GM19397 (cell line): ENCODE data around the gene GPR183.

Experiments
- ATAC-seq: cut with Tn5 transposase; IDR thresholded peaks from one replicate; pipeline ENCODE4 v1.9.1; 2021; ENCODE audit warnings: mild to moderate bottlenecking, moderate library complexity; ENCODE audit not compliant: unreplicated experiment

Gene GPR183, protein sequence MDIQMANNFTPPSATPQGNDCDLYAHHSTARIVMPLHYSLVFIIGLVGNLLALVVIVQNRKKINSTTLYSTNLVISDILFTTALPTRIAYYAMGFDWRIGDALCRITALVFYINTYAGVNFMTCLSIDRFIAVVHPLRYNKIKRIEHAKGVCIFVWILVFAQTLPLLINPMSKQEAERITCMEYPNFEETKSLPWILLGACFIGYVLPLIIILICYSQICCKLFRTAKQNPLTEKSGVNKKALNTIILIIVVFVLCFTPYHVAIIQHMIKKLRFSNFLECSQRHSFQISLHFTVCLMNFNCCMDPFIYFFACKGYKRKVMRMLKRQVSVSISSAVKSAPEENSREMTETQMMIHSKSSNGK

DNA sequence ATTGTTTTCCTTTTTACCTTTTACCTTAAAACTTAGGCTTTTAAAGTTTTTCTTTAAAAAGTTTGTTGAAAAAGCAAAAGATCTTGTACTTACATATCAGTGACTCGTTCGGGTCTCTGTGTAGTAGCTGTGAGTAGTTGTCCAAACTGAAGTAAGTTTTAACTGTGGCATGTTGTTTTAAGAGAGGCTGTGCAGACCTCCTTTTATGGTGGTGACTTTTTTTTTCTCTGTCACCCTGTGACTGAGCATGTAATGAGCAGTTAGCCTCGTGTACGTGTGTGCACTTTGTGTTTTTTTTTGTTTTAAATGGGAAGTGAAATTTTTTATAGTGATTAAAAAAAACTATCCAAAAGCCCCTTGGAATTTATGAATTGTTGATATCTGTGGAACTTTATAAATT, at the start of gene GPR183:
Gene GPR183 (minus strand): TSS at position 153 of the 400 bp plus-strand sequence. CDS start 11,254 bp downstream, outside the sequence.
- ATAC-seq, result peak; percentile 50

DNA sequence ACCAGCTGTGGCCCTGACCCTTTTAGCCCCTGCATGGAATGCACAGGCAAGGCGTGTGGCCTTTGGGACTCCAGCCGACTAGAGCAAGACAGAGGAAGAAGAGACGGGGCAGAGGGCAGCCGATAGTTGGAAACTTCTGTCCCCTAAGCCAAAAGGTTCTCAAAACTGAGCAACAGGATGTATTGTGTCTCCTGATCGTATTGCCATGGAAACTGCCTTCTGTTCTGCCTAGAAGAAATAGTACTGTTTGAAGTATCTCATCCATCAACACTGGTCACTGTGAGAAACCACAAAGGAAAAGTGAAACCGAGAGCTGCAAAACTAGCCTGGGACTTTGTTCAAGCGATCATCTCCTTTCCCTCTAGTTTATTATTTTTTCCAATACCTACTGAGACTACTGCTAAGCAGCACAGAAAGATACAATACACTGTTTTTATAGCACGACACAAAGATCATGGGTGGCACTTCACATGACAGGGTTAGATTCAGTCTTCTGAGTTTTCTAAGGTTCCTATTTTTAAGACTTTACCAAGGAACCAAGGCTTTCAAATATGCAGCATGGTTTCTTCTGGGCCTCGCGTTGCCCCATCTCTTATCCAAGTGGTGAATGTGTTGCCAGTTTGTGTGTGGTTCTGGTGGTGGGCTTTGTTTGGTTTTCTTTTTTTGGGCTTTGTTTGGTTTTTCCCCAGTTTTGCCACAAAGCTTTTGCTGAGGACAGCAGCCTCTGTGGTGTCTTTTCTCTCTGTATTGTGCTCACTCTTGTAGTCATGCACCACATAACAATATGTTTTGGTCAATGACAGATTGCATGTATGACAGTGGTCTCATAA, 49.3 kb upstream of the GPR183 start:
- ATAC-seq, result peak; percentile 43

DNA sequence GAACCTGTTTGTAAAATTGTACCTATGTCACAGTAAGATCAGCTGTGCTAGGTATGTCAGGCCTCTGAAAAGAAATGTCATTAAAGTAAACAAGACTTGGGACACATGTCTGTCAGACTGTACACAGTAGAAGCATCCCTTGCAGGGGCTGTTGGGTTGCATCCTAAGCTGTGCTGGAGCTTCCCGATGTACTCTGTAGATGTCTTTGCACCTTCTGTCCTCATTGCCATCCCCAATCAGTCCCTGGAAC, 48.7 kb upstream of the GPR183 start:
- ATAC-seq, result no peak

DNA sequence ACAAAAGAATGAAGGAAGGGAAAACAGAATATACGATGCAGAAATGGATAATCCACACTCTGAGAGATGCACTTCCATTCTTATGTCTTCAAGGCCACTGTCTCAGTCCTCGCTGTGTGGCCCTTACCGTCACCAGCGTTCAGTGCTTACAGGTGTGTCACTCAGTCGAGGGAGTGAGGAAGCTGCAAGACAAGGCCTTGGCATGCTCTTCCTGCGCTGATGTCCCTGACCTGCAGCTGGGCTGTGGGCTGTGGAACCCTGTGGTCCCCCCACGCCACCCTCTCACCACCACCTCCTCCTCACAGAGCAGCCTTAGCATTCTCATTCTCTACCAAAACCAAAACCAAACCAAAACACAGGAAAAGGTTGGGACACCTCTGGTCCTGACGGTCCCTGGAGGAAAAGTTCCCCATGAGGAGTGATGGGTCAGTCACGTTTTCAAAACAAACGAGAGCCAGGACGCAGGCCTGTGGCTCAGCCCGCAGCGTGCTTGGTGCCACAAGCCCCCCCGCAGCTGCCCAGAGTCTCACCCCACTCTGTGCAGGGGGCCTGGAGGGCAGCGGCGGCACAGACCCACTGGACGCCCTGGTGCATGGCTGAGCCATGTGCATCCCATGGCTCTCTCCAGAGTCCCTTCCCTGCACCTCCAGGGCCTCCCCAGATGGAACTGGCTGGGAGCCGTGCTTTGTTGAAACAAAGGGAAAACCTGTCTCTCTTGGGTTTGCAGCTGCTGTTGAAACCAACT, 48.2 kb upstream of the GPR183 start:
- no peak for ATAC-seq

DNA sequence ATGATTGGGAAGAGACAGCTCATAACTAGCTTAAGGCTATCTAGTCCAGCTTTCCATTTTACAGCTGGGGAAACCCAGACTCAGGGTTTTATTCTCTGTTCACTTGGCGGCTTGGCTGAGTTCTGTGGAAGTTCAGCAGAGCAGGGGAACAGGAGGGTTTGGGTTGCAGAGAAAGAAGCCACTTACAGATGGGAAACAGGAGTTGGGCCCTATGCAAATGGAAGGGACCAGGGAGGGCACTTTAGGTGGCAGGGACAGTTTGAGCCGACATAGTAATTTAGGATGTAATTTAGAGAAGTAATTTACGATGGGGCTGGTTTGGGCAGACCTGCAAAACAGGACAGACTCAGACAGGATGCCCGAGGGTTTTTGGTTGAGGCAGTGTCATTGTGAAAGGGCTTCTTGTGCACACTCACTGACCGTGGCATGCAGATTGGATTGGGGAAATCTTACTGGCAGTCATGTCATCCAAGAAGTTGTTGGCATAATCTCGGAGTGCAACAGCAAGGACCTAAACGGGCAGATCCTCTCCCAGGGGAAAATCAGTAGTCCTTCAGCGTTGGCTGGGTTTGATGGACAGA, 47.3 kb upstream of the GPR183 start:
- ATAC-seq, result no peak

DNA sequence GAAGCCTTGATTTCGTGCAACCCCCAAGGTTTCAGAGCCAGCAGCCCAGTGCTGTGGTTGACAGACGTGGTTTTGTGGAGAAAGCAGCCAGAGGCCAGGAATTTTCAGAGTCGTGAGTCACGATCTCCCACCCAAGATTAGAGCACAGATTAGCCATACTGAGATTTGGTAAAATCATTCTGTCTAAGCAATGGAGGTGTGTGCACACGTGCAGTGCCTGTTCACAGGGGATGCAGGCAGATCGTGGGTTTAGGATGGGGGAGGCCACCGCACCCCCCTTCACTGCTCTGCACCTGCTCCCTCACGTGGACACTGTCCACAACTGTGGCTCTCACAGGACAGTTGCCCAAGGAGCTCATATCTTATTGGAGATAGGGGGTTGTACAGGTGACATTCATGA, 46.6 kb upstream of the GPR183 start:
- no peak for ATAC-seq

DNA sequence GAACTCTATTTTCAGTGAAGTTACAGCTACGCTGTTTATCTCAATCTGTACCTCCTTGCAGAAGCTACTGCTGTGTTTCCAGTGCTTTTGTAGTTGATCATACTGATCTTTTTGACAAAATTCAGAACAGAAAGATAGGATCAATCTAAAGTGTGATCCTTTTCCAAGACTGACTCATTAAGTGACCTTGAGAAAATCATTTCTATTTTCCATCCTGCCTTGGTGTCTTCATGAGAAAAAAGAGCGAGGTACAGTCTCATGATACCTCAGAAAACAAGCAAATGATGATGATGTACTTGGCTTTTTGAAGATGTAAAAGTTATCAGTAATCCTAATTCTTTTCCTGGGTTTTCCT, 46.0 kb upstream of the GPR183 start:
- no peak for ATAC-seq

DNA sequence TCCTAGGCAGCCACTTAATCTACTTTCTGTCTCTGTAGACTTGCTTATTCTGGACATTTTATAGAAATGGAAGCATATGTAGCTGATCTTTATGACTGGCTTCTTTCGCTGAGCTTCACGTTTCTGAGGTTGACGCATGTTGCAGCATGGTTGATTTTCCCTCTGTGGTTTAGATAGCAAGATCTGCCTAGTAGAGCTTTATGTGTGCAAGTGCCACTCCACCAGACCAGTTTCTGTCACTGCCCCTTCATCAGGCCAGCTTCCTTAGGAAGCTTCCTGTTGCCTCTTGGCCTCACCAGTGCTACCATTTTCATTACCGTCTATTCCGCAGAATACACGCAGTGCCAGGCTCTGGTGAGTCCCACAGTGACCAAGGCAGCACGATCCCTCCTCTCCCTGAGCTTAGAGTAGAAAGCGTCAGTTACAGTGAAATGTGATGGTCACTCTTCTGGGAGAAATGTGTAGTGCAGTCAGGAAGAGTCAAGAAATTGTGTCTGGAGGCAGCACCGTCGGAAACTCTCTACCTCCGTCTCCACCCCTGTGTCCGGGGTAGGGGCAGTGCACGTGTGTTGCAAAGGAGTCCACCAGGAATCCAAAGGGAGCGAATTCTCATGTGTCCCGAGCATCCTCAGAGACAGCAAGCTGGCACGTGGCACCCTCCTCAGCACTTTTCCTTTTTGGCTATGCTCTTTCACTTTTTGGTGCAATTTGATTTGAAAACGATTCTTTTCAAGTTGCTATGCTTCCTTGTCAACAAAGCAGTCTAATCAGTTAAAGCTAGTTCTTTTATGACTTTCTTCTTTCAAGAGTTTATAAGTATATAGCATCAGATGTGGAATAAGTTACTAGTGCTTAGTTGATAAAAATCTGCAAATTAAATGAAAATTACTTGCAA, 45.4 kb upstream of the GPR183 start:
- no peak for ATAC-seq

DNA sequence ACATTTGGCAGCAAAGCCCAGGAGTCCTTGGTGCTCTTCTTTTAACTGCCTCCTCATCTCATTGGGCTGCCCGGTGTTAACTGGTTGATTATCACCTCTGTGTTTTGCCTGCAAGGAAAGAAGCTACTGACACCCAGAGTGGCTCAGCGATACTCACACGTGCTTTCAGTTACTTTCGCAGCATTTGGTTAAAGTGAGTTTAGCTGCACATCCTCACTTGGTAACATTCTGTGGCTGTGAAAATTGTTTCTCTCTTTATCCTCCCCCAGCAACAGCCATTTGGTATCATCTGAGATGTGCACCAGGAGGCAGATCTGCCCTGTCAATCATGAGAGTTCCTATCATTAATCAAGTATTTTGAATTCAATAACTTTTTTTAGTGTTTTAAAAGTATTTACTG, 44.6 kb upstream of the GPR183 start:
- ATAC-seq, result no peak

DNA sequence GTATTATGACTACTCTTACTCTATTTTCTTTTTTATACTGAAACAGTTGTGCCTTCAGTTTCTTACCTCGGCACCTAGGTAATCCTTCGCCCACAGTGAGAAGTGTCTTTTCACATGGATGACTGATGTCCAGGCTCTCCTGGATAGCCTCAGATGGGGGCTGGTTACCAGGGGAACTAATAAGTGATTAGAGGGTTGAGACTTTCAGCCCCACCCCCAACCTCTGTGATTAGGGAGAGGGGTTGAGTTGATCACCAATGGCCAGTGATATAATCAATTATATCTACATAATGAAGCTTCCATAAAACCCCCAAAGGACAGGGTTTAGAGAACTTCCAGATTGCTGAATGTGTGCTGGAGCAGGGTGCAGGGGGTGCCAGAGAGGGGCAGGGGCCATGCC, 43.0 kb upstream of the GPR183 start:
- ATAC-seq, result no peak

DNA sequence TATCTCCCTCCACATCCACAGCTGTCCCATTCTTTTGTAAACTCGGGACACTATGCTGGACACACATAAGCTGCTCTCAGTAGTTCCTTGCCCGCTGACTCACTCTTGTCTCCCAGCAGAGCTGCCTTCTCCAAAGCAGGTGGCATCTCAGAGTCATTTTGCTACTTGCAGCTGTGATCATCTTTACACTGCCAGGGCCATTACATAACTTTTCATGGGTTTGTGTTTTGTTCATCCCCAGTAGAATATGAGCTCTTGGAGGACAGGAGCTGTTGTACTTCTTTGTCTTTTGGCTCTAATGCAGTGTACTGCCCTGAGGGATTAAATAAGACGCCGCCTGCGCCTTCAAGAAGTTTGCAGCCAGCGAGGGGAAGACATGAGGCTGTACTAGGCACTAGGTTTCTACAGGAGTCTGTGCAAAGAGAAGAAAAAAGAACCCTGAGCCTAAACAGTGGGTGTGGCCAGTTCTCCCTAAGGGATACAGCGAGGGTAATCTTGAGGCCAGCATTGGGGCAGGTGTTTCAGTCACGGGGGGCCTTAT, 40.8 kb upstream of the GPR183 start:
- ATAC-seq, result no peak

DNA sequence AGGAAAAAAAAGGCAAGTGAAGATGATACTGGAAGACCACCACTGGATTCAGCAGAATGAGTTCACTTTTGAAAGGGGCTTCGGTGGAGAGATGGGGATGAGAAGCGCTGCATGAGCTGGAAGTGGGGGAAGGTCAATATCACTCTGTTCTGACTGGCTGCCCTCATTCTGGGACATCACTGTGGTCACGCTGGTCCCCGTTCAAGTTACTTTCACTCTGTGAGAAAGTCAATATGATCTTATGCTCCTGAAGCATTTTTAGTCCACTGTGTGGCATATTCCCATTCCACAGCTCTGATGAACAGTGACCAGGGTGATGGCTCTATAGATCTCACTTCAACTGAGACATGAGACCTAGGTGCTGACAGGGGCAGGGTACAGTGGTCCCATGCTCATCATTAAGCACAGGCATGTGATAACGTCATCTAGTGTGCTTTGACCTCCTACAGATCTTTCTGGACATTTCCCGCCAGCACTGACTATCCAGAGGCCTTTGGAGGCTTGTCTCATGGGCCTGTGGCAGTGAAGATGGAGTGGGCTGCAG, 40.2 kb upstream of the GPR183 start:
- no peak for ATAC-seq

DNA sequence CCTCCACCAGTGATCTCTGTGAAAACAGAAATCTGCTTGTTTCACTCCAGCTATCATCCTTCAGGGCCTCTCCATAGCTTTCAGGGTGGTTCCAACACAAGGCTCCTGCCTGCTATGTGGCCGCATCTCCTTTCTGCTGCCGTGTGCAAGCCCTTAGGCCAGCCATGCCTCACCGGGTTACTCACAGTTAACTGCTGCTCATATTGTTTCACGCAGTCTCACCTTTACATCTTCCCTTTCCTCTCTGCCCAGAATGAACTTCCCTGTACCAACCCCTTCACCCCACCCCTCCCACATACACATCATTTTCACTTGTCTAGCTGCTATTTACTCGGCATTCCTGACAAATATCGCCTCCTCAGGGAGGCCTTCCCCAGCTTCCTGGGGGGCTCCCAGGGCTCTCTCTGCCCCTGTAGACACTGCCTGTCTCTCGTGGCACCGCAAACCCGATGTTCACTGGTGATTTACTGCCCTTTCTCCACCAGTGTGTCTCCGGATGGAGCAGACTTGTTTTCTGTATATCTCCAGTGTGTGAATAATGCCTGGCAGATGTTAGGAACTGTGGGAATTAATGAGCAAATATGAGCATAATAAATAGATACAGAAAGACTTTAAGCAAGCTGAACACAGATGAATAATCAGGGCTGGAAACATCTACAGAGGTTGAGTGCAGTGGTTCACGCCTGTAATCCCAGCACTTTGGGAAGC, 39.3 kb upstream of the GPR183 start:
- ATAC-seq, result no peak

DNA sequence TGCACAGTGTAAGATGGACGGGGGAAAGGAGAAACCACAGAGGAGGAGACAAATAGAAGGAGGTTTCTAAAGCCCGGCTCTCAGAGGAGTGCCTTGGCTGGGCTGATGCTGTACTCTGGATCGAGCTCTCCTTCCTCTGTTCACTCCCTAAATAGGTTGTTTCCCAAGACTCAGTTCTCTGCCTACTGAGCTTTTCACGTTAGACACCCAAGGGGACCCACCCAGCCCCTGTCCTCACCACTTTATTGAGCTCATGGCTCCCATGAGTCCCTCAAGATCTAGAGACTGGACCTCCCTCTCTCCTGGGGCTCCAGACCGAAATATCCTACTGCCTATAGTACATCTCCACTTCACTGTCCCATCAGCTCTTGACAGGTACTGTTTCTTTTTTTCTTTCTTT, 38.1 kb upstream of the GPR183 start:
- no peak for ATAC-seq

DNA sequence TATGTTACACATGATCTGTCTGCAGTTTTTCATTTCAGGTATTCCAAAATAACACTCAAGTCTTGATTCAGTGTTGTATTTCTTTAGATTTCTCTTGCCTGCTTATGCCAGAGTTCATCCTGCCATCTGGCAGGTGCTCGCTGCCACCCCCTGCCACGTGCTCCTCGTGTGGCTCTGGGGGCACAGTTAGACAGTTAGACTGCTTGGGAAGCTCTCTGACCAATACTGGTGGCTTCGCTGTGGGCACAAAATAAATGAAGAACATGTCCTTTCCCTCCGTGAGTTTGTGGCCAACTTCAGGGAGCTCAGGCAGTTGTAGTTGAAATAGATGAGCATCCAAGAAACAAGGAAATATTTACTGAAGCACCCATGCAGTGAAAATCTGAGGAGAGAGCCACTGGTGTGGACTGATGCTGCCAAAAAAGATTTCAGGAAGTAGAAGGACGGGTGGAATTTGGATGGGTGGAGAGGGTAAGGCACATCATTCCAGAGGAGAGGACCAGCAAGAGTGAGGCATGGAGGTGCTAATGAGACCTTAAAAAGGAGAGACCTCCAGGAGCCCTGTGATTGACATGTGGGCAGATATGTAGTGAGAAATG, 37.5 kb upstream of the GPR183 start:
- no peak for ATAC-seq

DNA sequence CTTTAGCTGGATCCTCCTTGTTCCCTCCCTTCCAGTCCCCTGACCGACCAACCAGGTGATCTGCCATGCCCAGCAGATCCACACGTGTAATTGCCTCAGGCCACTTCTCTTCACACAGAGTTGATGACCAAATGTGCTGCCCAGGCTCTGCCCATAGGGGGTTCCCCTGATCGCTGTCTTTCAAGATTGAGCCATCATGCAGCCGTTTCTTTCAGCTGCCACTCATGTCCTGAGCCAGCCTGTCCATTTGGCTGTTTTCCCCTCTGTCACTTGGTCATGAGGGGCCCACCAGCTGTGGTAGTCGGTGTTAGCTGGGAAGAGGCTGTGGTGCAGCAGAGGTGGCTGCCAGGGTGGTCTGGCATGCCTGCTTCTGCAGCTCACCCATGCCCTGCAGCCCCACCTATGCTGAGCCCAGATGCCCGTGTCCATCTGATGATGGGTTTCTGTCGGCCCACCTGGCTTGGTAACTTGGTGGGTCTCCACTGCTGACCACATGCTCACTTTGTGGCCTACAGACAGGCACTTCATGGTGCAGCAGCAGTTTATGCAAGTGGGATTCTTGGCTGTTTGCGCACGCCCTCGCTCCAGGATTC, 35.6 kb upstream of the GPR183 start:
- ATAC-seq, result no peak

DNA sequence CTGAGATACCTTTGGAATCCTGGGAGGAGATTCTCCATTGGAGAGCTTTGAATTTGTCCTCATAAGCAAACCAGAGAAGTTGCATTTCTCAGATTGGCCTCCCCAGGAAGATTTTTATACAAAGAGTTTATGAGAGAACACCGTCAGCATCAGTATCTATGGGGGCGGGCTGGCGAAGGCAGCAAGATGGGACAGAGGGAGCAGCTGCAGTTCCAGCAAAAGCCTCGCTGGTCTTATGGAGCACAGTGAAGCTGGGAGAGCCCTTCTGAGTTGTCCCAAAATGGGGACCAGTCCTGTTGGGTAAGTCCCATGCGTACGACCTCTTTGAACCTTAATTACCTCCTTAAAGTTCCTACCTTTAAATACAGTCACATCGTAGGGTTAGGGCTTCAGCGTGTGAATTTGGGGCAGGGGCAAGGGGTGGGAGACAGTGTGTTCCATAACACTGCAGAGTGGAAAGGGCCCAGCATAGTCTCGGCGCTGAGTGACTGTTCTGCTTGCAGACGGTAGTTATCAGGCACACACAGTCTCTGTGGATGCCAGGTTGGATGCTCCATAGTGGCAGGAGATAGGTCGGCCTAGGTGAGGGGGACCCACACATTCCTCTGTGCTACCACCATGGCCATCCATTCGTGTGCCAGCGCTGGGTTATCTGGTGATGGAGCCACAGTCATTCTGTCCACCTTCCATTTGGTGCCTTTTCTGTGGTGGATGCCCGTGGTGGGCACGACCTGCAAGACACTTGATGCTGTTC, 34.9 kb upstream of the GPR183 start:
- no peak for ATAC-seq

DNA sequence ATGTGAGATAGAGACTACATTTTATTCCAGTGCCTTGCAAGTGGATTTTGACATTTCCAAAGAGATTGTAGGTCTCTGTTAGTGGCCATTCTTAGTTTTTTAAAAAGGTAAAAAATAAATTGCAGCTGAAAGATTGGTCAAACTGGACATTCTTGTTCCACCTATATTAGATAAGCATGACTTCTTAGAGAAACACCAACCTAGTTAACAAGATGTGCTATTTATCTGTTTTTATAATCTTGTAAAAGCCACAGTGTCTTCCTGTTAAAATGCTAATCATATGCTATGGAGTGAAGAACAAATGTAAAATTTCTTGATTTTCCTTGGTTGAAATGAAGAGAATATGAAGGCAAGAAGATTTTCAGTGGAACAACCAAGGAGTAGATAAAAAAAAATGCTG, 33.4 kb upstream of the GPR183 start:
- no peak for ATAC-seq
